ENCODE results near the gene LOXHD1. TPM values are rescaled to one million over a fixed set of nuclear protein-coding genes. Genes with fewer than 3 reads are reported as not detected.
A peak's percentile ranks its signal among the peaks of the same experiment; 100 is the strongest.

The LOXHD1 gene
- total and polyA plus RNA-seq, 2 donors from 2014 or later: 0.25 TPM; not detected in 1

DNA sequence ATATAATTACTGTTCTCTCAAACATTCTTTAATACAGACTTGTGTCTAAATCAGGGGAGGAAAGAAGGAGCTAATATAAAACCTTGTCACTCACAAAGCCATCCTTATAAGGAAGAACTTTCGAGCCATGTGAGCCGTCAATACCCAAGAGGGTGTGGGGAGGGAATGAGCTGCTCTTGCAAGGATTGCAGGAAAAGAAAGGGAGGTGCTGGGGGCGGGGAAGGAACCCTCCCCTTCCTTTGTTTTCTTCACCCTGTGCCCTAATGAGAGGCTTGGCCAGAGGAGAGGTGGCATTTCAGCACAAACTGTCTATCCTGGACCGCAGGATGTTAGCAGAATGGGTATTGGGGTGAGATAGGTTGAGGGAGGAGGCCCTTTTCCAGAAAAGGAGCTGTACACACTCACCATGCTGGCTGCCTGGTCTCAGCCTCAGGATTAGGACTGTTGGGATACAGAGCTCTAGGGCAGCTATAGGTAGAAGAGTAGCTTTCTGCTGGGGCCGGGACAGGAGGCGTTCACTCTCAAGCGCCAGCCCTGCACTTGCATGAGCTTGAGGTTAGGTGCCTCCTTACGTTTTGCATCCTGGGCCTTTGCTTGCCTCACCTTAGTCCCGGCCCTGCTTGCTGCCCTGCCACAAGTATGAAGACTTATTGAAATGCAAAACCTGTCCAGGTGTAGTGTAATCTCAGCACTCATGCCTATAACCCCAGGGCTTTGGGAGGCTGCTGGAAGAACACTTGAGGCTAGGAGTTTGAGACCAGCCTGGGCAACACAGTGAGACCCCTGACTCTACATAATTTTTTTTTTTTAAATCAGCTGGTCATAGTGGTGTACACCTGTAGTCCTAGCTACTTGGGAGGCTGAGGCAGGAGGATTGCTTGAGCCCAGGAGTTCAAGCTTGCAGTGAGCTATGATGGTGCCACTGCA, 190.5 kb downstream of the LOXHD1 start:
- DNase-seq (peak in 1 of 5 donors; percentile 36), FAIRE-seq (no peak)
- intact Hi-C loops (cut with DNase I): no loop called here
- H3K27me3 ChIP-seq (ENCODE audit: control insufficient read depth, insufficient read depth, low read length): no peaks in the 10 kb centered on the region
- H3K4me1 ChIP-seq (ENCODE audit: control insufficient read depth in 2 of 3, insufficient read depth in 2 of 3, low read depth in 1 of 3, low read length in 3 of 3): no peaks in the 10 kb centered on the region
- H3K9ac ChIP-seq (ENCODE audit: low read length in 3 of 3): no peak overlapping the region
- no peaks in the 10 kb centered on the region for H3K36me3 ChIP-seq (ENCODE audit: control insufficient read depth in 2 of 3, insufficient read depth in 3 of 3, low read length in 3 of 3)
- H3K9me3 ChIP-seq (ENCODE audit: control insufficient read depth in 2 of 3, insufficient read depth in 1 of 3, low read length in 3 of 3): no peaks in the 10 kb centered on the region
- no peak overlapping the region for H3K4me3 ChIP-seq (ENCODE audit: low read length in 3 of 3)
- no peak overlapping the region for H3K27ac ChIP-seq (ENCODE audit: low read depth in 2 of 2, low read length in 2 of 2)
- TF ChIP-seq, protein P1, sequence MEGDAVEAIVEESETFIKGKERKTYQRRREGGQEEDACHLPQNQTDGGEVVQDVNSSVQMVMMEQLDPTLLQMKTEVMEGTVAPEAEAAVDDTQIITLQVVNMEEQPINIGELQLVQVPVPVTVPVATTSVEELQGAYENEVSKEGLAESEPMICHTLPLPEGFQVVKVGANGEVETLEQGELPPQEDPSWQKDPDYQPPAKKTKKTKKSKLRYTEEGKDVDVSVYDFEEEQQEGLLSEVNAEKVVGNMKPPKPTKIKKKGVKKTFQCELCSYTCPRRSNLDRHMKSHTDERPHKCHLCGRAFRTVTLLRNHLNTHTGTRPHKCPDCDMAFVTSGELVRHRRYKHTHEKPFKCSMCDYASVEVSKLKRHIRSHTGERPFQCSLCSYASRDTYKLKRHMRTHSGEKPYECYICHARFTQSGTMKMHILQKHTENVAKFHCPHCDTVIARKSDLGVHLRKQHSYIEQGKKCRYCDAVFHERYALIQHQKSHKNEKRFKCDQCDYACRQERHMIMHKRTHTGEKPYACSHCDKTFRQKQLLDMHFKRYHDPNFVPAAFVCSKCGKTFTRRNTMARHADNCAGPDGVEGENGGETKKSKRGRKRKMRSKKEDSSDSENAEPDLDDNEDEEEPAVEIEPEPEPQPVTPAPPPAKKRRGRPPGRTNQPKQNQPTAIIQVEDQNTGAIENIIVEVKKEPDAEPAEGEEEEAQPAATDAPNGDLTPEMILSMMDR (IDR thresholded peaks at IDR 0.05; ENCODE audit: borderline replicate concordance, extremely low read depth, insufficient read depth): no peak

DNA sequence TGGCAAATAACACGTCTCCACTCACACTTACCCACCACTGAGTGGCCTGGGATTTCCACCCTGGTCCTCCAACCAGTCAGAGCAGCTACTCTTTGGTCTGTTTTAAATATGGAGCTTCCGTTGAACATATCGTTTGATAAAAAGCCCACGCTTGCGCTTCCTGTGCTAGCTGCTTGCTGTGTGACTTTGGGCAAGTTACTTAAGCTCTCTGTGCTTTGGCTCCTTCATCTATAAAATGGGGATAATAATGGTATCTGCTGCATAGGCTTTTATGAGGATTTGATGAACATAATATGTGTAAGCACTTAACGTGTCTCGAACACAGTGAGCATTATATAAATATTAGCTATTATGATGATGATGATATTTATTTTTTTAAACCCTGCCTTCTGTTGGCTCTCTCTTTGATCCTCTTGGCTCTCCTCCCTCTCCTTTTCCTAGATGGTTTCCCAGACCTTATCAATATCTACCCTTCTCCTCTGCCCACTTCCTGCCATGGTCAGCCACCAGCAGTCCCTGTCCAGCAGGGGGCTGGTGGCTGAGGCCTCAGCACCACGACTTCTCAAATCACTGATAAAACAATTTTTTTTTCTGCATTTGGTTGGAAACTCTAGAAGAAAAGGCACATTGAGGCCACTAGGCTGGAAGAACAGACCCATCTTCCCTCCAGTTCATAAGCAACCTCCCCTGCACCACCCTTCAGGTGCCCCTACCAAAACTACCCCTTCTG, 191.9 kb downstream of the LOXHD1 start:
- no peak overlapping the region for H3K4me3 ChIP-seq (ENCODE audit: low read length in 3 of 3)
- TF ChIP-seq, protein P1 (IDR thresholded peaks at IDR 0.05; ENCODE audit: borderline replicate concordance, extremely low read depth, insufficient read depth): no peak
- H3K9ac ChIP-seq (ENCODE audit: low read length in 3 of 3): no peak overlapping the region
- H3K4me1 ChIP-seq (ENCODE audit: control insufficient read depth in 2 of 3, insufficient read depth in 2 of 3, low read depth in 1 of 3, low read length in 3 of 3): no peaks in the 10 kb centered on the region
- intact Hi-C loops (cut with DNase I): no loop called here
- no peak overlapping the region for H3K27ac ChIP-seq (ENCODE audit: low read depth in 2 of 2, low read length in 2 of 2)
- no peaks in the 10 kb centered on the region for H3K36me3 ChIP-seq (ENCODE audit: control insufficient read depth in 2 of 3, insufficient read depth in 3 of 3, low read length in 3 of 3)
- FAIRE-seq: no peak
- no peaks in the 10 kb centered on the region for H3K27me3 ChIP-seq (ENCODE audit: control insufficient read depth, insufficient read depth, low read length)
- no peaks in the 10 kb centered on the region for H3K9me3 ChIP-seq (ENCODE audit: control insufficient read depth in 2 of 3, insufficient read depth in 1 of 3, low read length in 3 of 3)
- DNase-seq: no peak

DNA sequence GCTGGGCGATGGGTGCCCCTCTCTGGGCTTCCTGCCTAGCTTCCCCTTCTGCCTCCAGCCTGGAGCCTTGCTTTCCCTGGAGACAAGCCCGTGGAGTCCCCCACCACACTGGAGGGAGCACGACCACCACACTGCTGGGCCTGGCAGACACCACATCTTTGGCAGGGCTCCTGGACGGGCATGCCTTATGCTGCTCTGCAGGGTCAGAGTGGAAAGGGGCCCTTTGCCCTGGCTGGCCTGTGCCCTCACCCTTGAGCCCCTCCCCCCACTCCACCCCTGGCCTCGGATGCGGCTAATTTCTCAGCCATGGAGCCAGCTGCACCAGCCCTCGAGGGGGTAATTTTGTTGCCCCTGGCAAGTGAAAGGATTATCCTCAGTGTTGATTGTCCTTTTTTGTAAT, 194.5 kb downstream of the LOXHD1 start:
- Histone ChIP-seq H3K9ac (ENCODE audit: low read length in 3 of 3) (no peak overlapping the region), H3K36me3 (ENCODE audit: control insufficient read depth in 2 of 3, insufficient read depth in 3 of 3, low read length in 3 of 3) (no peaks in the 10 kb centered on the region), H3K27me3 (ENCODE audit: control insufficient read depth, insufficient read depth, low read length) (no peaks in the 10 kb centered on the region), H3K4me1 (ENCODE audit: control insufficient read depth in 2 of 3, insufficient read depth in 2 of 3, low read depth in 1 of 3, low read length in 3 of 3) (no peaks in the 10 kb centered on the region), H3K9me3 (ENCODE audit: control insufficient read depth in 2 of 3, insufficient read depth in 1 of 3, low read length in 3 of 3) (no peaks in the 10 kb centered on the region), H3K27ac (ENCODE audit: low read depth in 2 of 2, low read length in 2 of 2) (no peak overlapping the region), H3K4me3 (ENCODE audit: low read length in 3 of 3) (no peak overlapping the region)
- intact Hi-C loops (cut with DNase I): no loop called here
- TF ChIP-seq, protein P1 (IDR thresholded peaks at IDR 0.05; ENCODE audit: borderline replicate concordance, extremely low read depth, insufficient read depth): no peak
- no peak for DNase-seq
- no peak for FAIRE-seq
